ENCODE measurements around the gene ZNF605. TPM values are rescaled to one million over a fixed set of nuclear protein-coding genes. Genes with fewer than 3 reads are reported as not detected.

ZNF605 gene
- total and polyA plus RNA-seq, 2 donors (not counting 1 experiment from before 2014, with no cell fraction given), result 6.0 to 21.7 TPM

DNA sequence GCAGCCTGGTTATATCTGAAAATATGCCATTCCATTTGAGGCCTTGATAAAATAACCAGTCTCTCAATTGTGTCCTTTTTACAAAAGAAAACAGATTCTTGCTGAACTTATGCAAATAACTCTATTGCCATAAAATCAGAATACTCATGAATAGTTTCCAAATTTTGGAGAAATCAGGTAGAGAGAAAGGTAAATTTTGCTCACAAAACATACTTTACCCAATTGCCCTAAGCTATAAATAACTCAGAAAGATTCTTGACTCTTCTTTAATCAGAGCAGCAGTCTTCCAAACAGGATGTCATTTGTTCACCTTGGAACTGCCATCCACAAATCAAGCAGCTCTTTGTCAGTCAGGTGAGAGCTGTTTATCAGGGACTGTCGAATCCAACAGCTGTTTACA is 42.6 kb upstream of the ZNF605 start:
- no peak overlapping the region for H3K4me3 ChIP-seq (ENCODE audit: control extremely low read depth in 1 of 5, extremely low read depth in 1 of 5, insufficient read depth in 1 of 5, low read depth in 2 of 5, low read length in 4 of 5)
- TF ChIP-seq EZH2 (IDR thresholded peaks at IDR 0.05; ENCODE audit: borderline replicate concordance, insufficient read depth, low read depth, low read length, poor library complexity, severe bottlenecking), result no peak
- TF ChIP-seq, protein P1, sequence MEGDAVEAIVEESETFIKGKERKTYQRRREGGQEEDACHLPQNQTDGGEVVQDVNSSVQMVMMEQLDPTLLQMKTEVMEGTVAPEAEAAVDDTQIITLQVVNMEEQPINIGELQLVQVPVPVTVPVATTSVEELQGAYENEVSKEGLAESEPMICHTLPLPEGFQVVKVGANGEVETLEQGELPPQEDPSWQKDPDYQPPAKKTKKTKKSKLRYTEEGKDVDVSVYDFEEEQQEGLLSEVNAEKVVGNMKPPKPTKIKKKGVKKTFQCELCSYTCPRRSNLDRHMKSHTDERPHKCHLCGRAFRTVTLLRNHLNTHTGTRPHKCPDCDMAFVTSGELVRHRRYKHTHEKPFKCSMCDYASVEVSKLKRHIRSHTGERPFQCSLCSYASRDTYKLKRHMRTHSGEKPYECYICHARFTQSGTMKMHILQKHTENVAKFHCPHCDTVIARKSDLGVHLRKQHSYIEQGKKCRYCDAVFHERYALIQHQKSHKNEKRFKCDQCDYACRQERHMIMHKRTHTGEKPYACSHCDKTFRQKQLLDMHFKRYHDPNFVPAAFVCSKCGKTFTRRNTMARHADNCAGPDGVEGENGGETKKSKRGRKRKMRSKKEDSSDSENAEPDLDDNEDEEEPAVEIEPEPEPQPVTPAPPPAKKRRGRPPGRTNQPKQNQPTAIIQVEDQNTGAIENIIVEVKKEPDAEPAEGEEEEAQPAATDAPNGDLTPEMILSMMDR (IDR thresholded peaks at IDR 0.05), result no peak
- DNase-seq, result no peak
- 60% methylated on average over 1 of the region's 1 CpG for WGBS (ENCODE audit: insufficient coverage)
- H3K4me3 Mint-ChIP-seq, result no peak overlapping the region
- no peaks in the 10 kb centered on the region for H3K27me3 ChIP-seq (replicated peaks in 1 of 4; ENCODE audit: control extremely low read depth in 1 of 4, control insufficient read depth in 3 of 4, insufficient read depth in 4 of 4, low read length in 3 of 4)
- H3K4me2 ChIP-seq (replicated peaks; ENCODE audit: low read depth, low read length, poor library complexity, severe bottlenecking), result no peak overlapping the region
- H3K27ac ChIP-seq (ENCODE audit: low read length in 2 of 2), result no peak overlapping the region
- no peak overlapping the region for H3K9ac ChIP-seq (ENCODE audit: low read length)
- intact Hi-C loops (cut with micrococcal nuclease), result no loop called here
- no peak for ATAC-seq (ENCODE audit: low read depth)
- H3K9me3 Mint-ChIP-seq (ENCODE audit: insufficient read depth), result peaks cover 18% of the 10 kb centered on the region
- POLR2A ChIA-PET, result interaction anchor here (0.8 kb wide), 1 partner anchor 12 kb away, joined by 3 read pairs; no protein-coding TSS in a partner anchor
- H2AFZ ChIP-seq (ENCODE audit: insufficient read depth, low read depth, low read length, poor library complexity, severe bottlenecking), result no peak overlapping the region
- H3K27ac Mint-ChIP-seq, result no peak overlapping the region
- H3K4me1 ChIP-seq (ENCODE audit: control insufficient read depth in 2 of 2, insufficient read depth in 2 of 2, low read length in 2 of 2), result no peaks in the 10 kb centered on the region
- peaks cover 0 to 19% of the 10 kb centered on the region in 2 experiments for H3K36me3 ChIP-seq (replicated peaks in 1 of 2; ENCODE audit: control extremely low read depth in 1 of 2, control insufficient read depth in 1 of 2, extremely low read depth in 1 of 2, insufficient read depth in 2 of 2, low read length in 1 of 2)
- peaks cover 2% of the 10 kb centered on the region for H3K4me1 Mint-ChIP-seq
- no peaks in the 10 kb centered on the region for H4K20me1 ChIP-seq (ENCODE audit: control insufficient read depth, insufficient read depth, low read length, poor library complexity, severe bottlenecking)
- peaks cover 10 to 84% (median 73%) of the 10 kb centered on the region in 3 donors for H3K9me3 ChIP-seq (ENCODE audit: control extremely low read depth in 1 of 3, control insufficient read depth in 2 of 3, insufficient read depth in 1 of 3, low read length in 2 of 3)
- peaks cover 96% of the 10 kb centered on the region for H3K79me2 ChIP-seq (ENCODE audit: control insufficient read depth, insufficient read depth, low read length)
- CTCF ChIA-PET, result interaction anchor here (1.7 kb wide), 1 partner anchor 12 kb away, joined by 4 read pairs; no protein-coding TSS in a partner anchor
- H3K27me3 Mint-ChIP-seq, result no peaks in the 10 kb centered on the region

DNA sequence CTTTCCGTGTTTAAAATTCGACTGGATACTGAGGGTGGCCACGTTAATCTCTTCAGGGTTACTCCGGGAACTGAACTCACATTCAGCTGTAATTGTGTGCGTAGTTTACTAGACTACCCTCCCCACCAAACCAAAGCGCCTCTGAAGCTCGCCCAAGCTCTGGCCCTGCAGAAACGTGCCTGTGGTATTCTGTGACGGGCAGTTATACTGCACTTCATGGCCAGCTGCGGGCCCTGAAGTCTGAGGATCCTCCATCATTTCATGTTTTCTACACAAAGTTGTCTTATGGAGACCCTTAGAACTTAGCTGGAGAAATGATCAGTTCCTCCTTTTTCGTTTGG is 30.7 kb upstream of the ZNF605 start:
- ATAC-seq (ENCODE audit: low read depth) (no peak), DNase-seq (no peak)
- peaks cover 5% of the 10 kb centered on the region for H3K9me3 Mint-ChIP-seq (ENCODE audit: insufficient read depth)
- Histone ChIP-seq H3K79me2 (ENCODE audit: control insufficient read depth, insufficient read depth, low read length) (peaks cover 60% of the 10 kb centered on the region), H3K9me3 (ENCODE audit: control extremely low read depth in 1 of 3, control insufficient read depth in 2 of 3, insufficient read depth in 1 of 3, low read length in 2 of 3) (peaks cover under 1 to 24% (median 5%) of the 10 kb centered on the region in 3 donors), H3K27me3 (replicated peaks in 1 of 4; ENCODE audit: control extremely low read depth in 1 of 4, control insufficient read depth in 3 of 4, insufficient read depth in 4 of 4, low read length in 3 of 4) (no peaks in the 10 kb centered on the region), H3K9ac (ENCODE audit: low read length) (peak overlapping the region; percentile 83), H3K4me2 (replicated peaks; ENCODE audit: low read depth, low read length, poor library complexity, severe bottlenecking) (peak overlapping the region; percentile 74), H3K36me3 (replicated peaks in 1 of 2; ENCODE audit: control extremely low read depth in 1 of 2, control insufficient read depth in 1 of 2, extremely low read depth in 1 of 2, insufficient read depth in 2 of 2, low read length in 1 of 2) (peaks cover 3 to 16% of the 10 kb centered on the region in 2 experiments), H3K4me1 (ENCODE audit: control insufficient read depth in 2 of 2, insufficient read depth in 2 of 2, low read length in 2 of 2) (peaks cover 14 to 22% of the 10 kb centered on the region in 2 donors), H4K20me1 (ENCODE audit: control insufficient read depth, insufficient read depth, low read length, poor library complexity, severe bottlenecking) (no peaks in the 10 kb centered on the region), H2AFZ (ENCODE audit: insufficient read depth, low read depth, low read length, poor library complexity, severe bottlenecking) (peak overlapping the region; percentile 87), H3K4me3 (ENCODE audit: control extremely low read depth in 1 of 5, extremely low read depth in 1 of 5, insufficient read depth in 1 of 5, low read depth in 2 of 5, low read length in 4 of 5) (peak overlapping the region; percentile 72 to 95 (median 89)), H3K27ac (ENCODE audit: low read length in 2 of 2) (peak overlapping the region; percentile 75 to 83)
- POLR2A ChIA-PET, result interaction anchor here (0.9 to 1.9 kb wide), 6 partner anchors 12 to 195 kb away, joined by 3 to 13 read pairs (median 4); partner anchors contain the start of genes ZNF10, ZNF84 and ZNF891
- H3K27ac Mint-ChIP-seq, result peak overlapping the region; percentile 96
- TF ChIP-seq EZH2 (IDR thresholded peaks at IDR 0.05; ENCODE audit: borderline replicate concordance, insufficient read depth, low read depth, low read length, poor library complexity, severe bottlenecking), result no peak
- TF ChIP-seq, protein P1 (IDR thresholded peaks at IDR 0.05), result no peak
- H3K4me1 Mint-ChIP-seq, result peaks cover 27% of the 10 kb centered on the region
- H3K27me3 Mint-ChIP-seq, result no peaks in the 10 kb centered on the region
- peak overlapping the region; percentile 95 for H3K4me3 Mint-ChIP-seq
- 0% methylated on average over 3 of the region's 11 CpGs for WGBS (ENCODE audit: insufficient coverage)
- CTCF ChIA-PET, result interaction anchor here (1.2 to 2.3 kb wide), 3 partner anchors 12 to 194 kb away, joined by 4 to 23 read pairs (median 4); partner anchors contain the start of genes ZNF268 and ZNF605
- intact Hi-C loops (cut with micrococcal nuclease), result loop anchor here (1.0 kb wide), 7 partner anchors 31 to 194 kb away; partner anchors contain the start of genes CHFR, ZNF10, ZNF140 and ZNF268

All from B cell (primary cell).